Activated CD4-positive, alpha-beta memory T cell treated with anti-CD3 and anti-CD28 coated beads, Interleukin-2, amount 10 ng/mL, durations not matched to agents 7 days and 5 days (primary cell): Measurements from ENCODE around the gene ADGRF5. TPM values are rescaled to one million over a fixed set of nuclear protein-coding genes. Genes with fewer than 3 reads are reported as not detected.

ENCODE experiments used
- CTCF ChIA-PET: fragments of 350-600 bp; sonication (Branson Sonifier 250); formaldehyde crosslinking; loops from one replicate; lab custom pipeline; 2021; ENCODE audit warnings: antibody characterized with exemption, inconsistent platforms; lab: Charles Lee
- POLR2A ChIA-PET: fragments of 350-600 bp; sonication (Branson Sonifier 250); formaldehyde crosslinking; loops from one replicate; lab custom pipeline; 2021; ENCODE audit warnings: antibody characterized with exemption; lab: Charles Lee
- DNase-seq: peaks from one replicate; pipeline ENCODE4 v3.0.0-alpha.2; 2020
- H3K27ac Mint-ChIP-seq: one replicate; pipeline ENCODE4 v1.8.0; 2021; ENCODE audit warnings: mild to moderate bottlenecking, mixed read lengths
- H3K27me3 Mint-ChIP-seq: one replicate; pipeline ENCODE4 v1.8.0; 2021; ENCODE audit warnings: mixed read lengths
- H3K36me3 Mint-ChIP-seq: one replicate; pipeline ENCODE4 v1.8.0; 2021; ENCODE audit warnings: low read depth, mixed read lengths
- H3K4me1 Mint-ChIP-seq: one replicate; pipeline ENCODE4 v1.8.0; 2021; ENCODE audit warnings: mixed read lengths
- H3K4me3 Mint-ChIP-seq: one replicate; pipeline ENCODE4 v1.8.0; 2021; ENCODE audit warnings: mild to moderate bottlenecking, mixed read lengths
- H3K9me3 Mint-ChIP-seq: one replicate; pipeline ENCODE4 v1.8.0; 2021; ENCODE audit warnings: mixed read lengths
- total RNA-seq, 2 experiments: library from RNA; stranded (reverse); gene quantifications; one replicate each; pipeline ENCODE4 v1.2.3, GENCODE V29; 2021

Gene ADGRF5
- total RNA-seq, 2 experiments from 2014 or later = not detected

DNA sequence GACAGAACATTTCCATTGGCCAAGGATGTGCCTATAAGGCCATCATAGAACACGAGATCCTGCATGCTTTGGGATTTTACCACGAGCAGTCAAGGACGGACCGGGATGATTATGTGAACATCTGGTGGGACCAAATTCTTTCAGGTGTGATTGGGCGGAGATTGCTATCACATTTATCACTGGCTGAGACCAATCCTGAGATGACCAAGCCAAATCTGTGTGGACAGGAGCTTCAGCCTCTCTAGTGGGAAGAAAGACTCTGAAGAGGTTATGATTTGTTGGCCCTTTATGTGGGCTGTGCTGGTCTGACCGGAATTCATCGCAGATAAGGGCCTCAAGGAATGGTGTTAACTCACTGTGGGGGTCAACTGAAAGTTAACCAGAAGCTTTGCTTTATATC, 102.2 kb downstream of the ADGRF5 start:
- Mint-ChIP-seq H3K4me1 (no peaks in the 10 kb centered on the region), H3K27ac (no peak overlapping the region), H3K36me3 (no peaks in the 10 kb centered on the region), H3K9me3 (no peaks in the 10 kb centered on the region), H3K4me3 (no peak overlapping the region), H3K27me3 (peaks cover 6% of the 10 kb centered on the region)
- CTCF ChIA-PET = no interaction called here
- POLR2A ChIA-PET = no interaction called here
- DNase-seq = no peak

DNA sequence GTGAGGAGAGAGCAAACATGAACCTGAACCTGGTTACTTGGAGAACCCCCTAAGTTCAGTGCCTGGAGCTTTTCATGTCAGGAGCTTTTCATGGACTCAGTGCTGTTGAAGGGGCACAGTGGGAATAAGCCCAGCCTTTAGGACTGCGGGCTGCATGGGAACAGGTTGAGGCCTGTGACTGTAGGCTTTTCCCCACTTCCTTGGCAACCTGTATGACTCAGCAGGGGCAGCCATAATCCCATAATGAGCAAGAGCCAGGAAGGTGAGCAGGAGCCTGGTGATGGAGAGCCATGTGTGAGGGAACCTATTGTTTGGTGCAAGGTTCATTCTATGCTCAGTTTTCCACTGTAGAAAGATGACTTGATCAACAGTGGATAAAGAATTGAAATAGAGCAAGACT, 105.1 kb downstream of the ADGRF5 start:
- no peaks in the 10 kb centered on the region for H3K4me1 Mint-ChIP-seq
- no peak overlapping the region for H3K27ac Mint-ChIP-seq
- ChIA-PET POLR2A (no interaction called here), CTCF (no interaction called here)
- H3K36me3 Mint-ChIP-seq = no peaks in the 10 kb centered on the region
- no peak for DNase-seq
- H3K9me3 Mint-ChIP-seq = no peaks in the 10 kb centered on the region
- H3K4me3 Mint-ChIP-seq = no peak overlapping the region
- H3K27me3 Mint-ChIP-seq = peaks cover 6% of the 10 kb centered on the region

DNA sequence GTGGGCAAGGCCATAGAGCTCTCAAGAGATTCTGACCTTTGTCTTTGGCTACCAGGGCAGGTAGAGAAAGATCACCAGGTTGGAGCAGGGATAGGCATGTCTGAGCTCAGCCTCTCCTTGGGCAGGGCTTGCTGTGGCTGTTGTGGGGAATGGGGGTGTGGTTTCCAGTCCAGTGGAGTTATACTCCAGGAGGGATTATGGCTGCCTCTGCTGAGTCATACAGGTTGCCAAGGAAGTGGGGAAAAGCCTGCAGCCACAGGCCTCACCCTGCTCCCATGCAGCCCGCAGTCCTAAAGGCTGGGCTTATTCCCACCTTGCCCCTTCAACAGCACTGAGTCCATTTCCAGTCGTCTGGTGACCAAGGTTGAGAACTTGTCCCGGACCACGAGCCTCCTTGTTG, 106.6 kb downstream of the ADGRF5 start:
- Mint-ChIP-seq H3K9me3 (no peaks in the 10 kb centered on the region), H3K4me1 (no peaks in the 10 kb centered on the region), H3K4me3 (no peak overlapping the region), H3K36me3 (no peaks in the 10 kb centered on the region), H3K27ac (no peak overlapping the region), H3K27me3 (peaks cover 8% of the 10 kb centered on the region)
- DNase-seq = no peak
- POLR2A ChIA-PET = no interaction called here
- CTCF ChIA-PET = no interaction called here

DNA sequence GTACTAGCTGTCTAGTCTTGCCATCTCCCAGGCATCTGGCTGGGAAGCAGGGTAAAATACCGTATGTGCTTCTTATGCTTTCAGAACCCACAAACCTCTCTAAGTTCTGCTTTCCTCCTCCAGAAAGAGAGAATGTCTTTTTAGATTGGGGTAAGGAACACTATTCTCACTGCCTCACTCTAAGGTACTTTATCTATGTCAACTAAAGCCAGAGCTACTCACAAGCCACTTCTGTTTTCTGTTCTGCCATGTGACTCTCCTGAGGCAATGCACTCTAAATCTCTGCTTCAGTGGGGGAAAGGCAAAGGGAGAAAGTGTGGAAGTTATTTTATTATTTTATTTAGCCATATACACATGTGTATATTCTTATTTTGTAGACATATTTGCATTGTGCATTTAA, 112.9 kb downstream of the ADGRF5 start:
- no peak for DNase-seq
- no peak overlapping the region for H3K4me3 Mint-ChIP-seq
- peaks cover 4% of the 10 kb centered on the region for H3K27me3 Mint-ChIP-seq
- POLR2A ChIA-PET = no interaction called here
- no peaks in the 10 kb centered on the region for H3K9me3 Mint-ChIP-seq
- CTCF ChIA-PET = no interaction called here
- H3K27ac Mint-ChIP-seq = no peak overlapping the region
- no peaks in the 10 kb centered on the region for H3K36me3 Mint-ChIP-seq
- no peaks in the 10 kb centered on the region for H3K4me1 Mint-ChIP-seq

Other genes starting within 250 kb of the ADGRF5 start
- not detected for gene TDRD6, start 234.1 kb downstream of the ADGRF5 start, total RNA-seq
- gene PLA2G7, start 186.6 kb downstream of the ADGRF5 start, total RNA-seq = not detected
- not detected for gene ANKRD66, start 175.0 kb downstream of the ADGRF5 start, total RNA-seq
- not detected for gene MEP1A, start 128.5 kb downstream of the ADGRF5 start, total RNA-seq
- gene ADGRF1, start 120.4 kb upstream of the ADGRF5 start, total RNA-seq = not detected